ENCODE results near the gene NHEJ1.

The NHEJ1 gene

GRCh38 chr2:219165058-219165911 lies 4.7 kb upstream of the NHEJ1 start:
- no peak for DNase-seq

- no peak for DNase-seq
These were observed 2.5 kb upstream of the NHEJ1 start for GRCh38 chr2:219163156-219163555.

- no peak for DNase-seq
These were observed 482 bp upstream of the NHEJ1 start for GRCh38 chr2:219161097-219161496.

- no peak for DNase-seq
These were observed 837 bp downstream of the NHEJ1 start for GRCh38 chr2:219159771-219160185.

- DNase-seq: peak; percentile 58
These were observed 2.0 kb downstream of the NHEJ1 start for GRCh38 chr2:219158586-219158985.

GRCh38 chr2:219158025-219158424 lies 2.6 kb downstream of the NHEJ1 start:
- no peak for DNase-seq

- DNase-seq: no peak
These were observed 3.2 kb downstream of the NHEJ1 start for GRCh38 chr2:219157396-219157795.

GRCh38 chr2:219155054-219155644 lies 5.5 kb downstream of the NHEJ1 start:
- peak; percentile 74 for DNase-seq

GRCh38 chr2:219149667-219150066 lies 10.9 kb downstream of the NHEJ1 start:
- DNase-seq: no peak

GRCh38 chr2:219142329-219142728 lies 18.3 kb downstream of the NHEJ1 start:
- DNase-seq: peak; percentile 59

- DNase-seq: no peak
These were observed 19.9 kb downstream of the NHEJ1 start for GRCh38 chr2:219140722-219141121.

GRCh38 chr2:219133976-219134375 lies 26.6 kb downstream of the NHEJ1 start:
- DNase-seq: no peak

GRCh38 chr2:219131744-219132143 lies 28.9 kb downstream of the NHEJ1 start:
- DNase-seq: no peak

GRCh38 chr2:219131327-219131726 lies 29.3 kb downstream of the NHEJ1 start:
- no peak for DNase-seq

GRCh38 chr2:219129589-219129988 lies 31.0 kb downstream of the NHEJ1 start:
- DNase-seq: no peak

- DNase-seq: no peak
These were observed 32.2 kb downstream of the NHEJ1 start for GRCh38 chr2:219128396-219128795.

- no peak for DNase-seq
These were observed 33.5 kb downstream of the NHEJ1 start for GRCh38 chr2:219127037-219127635.

GRCh38 chr2:219126555-219126954 lies 34.1 kb downstream of the NHEJ1 start:
- no peak for DNase-seq

GRCh38 chr2:219125886-219126270 lies 34.7 kb downstream of the NHEJ1 start:
- DNase-seq: peak; percentile 13

GRCh38 chr2:219125225-219125885 lies 35.3 kb downstream of the NHEJ1 start:
- peak; percentile 62 for DNase-seq

GRCh38 chr2:219124381-219125110 lies 36.1 kb downstream of the NHEJ1 start:
- peak; percentile 17 for DNase-seq

GRCh38 chr2:219123356-219124135 lies 37.1 kb downstream of the NHEJ1 start:
- DNase-seq: no peak
